Measurements from ENCODE around the gene ABCC8.

DNA sequence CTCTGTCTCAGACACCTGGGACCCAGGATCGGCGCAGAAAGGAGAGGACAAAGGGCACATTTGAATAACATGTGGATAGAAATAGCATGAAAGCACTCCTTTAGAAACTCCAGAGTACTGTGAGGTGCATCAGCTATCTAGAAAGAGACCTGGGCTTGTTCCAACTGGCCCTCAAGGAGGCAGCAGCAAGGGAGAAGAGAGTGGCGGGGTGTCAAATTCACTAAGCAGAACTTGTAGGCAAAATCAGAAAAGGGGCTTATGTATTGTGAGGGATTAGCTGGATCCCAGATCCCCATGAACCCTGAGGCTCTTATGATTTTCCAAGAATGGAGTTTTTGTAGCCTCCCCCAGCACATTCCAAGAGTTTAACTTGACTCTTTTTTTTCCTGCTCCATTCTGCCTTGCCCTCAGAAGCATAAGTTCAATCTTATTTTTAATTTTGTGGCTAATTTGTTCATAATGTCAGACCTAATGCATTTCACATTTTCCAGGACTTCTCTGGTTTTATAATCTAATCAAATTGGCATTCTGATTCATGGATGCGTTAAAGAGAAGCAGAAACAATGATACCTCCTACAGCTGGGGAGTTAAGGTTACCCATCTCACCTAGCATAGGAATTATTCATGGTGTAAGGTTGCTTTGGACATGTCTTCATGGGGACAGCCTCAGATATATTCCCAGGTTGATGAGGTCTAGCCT lies 34.0 kb upstream of the ABCC8 start:
- TF ChIP-seq EGR1 (IDR thresholded peaks at IDR 0.05; ENCODE audit: borderline replicate concordance in 1 of 2, low read depth in 2 of 2, low read length in 2 of 2): no peak
- TF ChIP-seq POLR2A (IDR thresholded peaks at IDR 0.05; ENCODE audit: low read depth, low read length): no peak
- no peak for TF ChIP-seq RFX5 (IDR thresholded peaks at IDR 0.05; ENCODE audit: low read depth, low read length)
- no peak for TF ChIP-seq PAX5 (IDR thresholded peaks at IDR 0.05; ENCODE audit: borderline replicate concordance, low read depth, low read length)
- no peak for TF ChIP-seq FOXM1 (IDR thresholded peaks at IDR 0.05; ENCODE audit: low read depth, low read length)
- no peak for TF ChIP-seq RB1 (IDR thresholded peaks at IDR 0.05; ENCODE audit: borderline replicate concordance)
- TF ChIP-seq BHLHE40 (IDR thresholded peaks at IDR 0.05; ENCODE audit: borderline replicate concordance in 1 of 2, low read depth in 2 of 2, low read length in 1 of 2): no peak
- TF ChIP-seq RAD21 (IDR thresholded peaks at IDR 0.05; ENCODE audit: insufficient read depth, low read depth, low read length): no peak
